NOMO-1 (cell line): ENCODE measurements around the gene ZDHHC5.

Experiments
- DNase-seq, 2 experiments: peaks; one replicate each; lab custom pipeline; 2025; ENCODE audit not compliant: unreplicated experiment in 2 of 2; lab: John Stamatoyannopoulos, UW

The ZDHHC5 gene

DNA sequence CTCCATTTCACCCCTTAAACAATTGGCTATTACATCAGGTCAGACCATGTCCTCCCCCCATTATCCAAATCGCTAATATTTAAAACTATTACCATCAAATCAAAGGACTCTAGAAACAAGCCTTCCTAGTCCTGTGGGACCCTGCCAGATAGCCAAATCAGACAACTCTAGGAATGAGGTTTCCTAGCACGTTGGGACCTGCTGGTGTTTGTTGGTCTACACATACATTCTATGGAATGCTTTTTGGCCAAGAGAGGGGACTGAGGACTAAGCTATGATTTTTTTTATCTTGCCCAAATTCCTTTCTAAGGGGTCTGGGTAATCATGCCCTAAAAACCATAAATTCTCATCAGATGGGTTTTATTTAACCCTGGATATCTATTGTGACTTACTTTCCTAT, 59.3 kb downstream of the ZDHHC5 start:
- DNase-seq, result no peak

GRCh38 chr11:57728829-57729228, 60.9 kb downstream of the ZDHHC5 start:
- no peak for DNase-seq

- DNase-seq, result no peak
Observed at GRCh38 chr11:57729479-57729878, 61.6 kb downstream of the ZDHHC5 start.

DNA sequence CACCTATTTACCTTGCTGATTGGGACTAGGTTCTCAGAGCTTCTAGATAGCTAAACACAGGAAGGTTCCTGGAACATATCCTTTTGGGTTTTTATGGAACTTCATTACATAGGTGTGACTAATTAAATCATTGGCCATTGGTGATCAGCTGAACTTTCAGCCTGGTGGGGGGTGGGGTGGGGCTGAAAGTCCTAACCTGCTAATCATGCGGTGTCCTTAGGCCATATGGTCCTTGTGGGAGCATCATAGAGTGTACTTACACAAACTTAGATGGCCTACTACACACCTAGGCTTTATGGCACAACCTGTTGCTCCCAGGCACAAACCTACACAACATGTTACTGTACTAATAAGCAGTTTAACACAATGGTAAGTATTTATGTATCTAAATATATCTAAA, 64.7 kb downstream of the ZDHHC5 start:
- DNase-seq, result no peak

- no peak for DNase-seq
Observed at GRCh38 chr11:57735619-57736298, 67.8 kb downstream of the ZDHHC5 start.

GRCh38 chr11:57741132-57742086, 73.5 kb downstream of the ZDHHC5 start, which contains the start of gene SELENOH:
SELENOH (plus strand) TSS chr11:57741491; CDS start chr11:57741596, 105 bp downstream.
- DNase-seq, result peak; percentile 93 to 98

DNA sequence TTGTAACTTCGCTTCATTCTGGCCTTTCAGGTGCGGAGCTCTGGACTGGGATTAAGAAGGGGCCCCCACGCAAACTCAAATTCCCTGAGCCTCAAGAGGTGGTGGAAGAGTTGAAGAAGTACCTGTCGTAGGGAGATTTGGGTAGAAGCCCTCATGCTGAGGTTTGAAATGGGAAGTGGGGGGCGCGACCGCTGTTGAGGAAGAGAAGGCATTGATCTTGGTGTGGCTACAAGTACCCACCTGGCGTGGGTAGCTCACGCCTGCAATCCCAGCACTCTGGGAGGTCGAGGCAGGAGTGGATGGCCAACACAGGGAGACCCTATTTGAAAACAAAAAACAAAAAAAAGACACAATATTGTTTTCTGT, 74.2 kb downstream of the ZDHHC5 start:
- DNase-seq, result peak; percentile 3 to 13

DNA sequence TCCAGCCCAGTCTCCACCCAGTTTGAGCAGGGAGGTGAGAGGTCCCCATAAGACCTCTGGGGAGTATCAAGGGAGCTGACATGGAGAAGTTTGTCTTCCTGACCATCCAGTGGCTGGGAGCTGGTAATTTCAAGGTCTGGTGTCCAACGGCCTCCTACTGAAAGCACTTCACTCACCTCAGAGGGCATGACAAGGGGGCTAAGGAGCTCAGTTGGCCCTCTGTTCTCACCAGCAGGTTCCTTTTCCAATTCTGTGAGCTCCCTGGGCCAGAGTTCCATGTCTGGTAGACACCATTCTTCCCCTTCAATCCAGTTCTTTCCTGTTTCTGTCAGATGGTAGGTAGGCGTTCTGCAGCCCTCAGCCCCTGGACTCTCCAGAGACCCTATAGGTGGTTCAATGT, 76.4 kb downstream of the ZDHHC5 start:
- DNase-seq, result no peak

GRCh38 chr11:57745206-57745605, 77.3 kb downstream of the ZDHHC5 start:
- DNase-seq, result no peak

- no peak for DNase-seq
Observed at GRCh38 chr11:57746920-57747319, 79.0 kb downstream of the ZDHHC5 start.
